Measurements from ENCODE around the gene ASB1. TPM values are rescaled to one million over a fixed set of nuclear protein-coding genes. Genes with fewer than 3 reads are reported as not detected.

Gene ASB1
- total RNA-seq, 2 donors from 2014 or later, result 19.3 to 22.4 TPM

DNA sequence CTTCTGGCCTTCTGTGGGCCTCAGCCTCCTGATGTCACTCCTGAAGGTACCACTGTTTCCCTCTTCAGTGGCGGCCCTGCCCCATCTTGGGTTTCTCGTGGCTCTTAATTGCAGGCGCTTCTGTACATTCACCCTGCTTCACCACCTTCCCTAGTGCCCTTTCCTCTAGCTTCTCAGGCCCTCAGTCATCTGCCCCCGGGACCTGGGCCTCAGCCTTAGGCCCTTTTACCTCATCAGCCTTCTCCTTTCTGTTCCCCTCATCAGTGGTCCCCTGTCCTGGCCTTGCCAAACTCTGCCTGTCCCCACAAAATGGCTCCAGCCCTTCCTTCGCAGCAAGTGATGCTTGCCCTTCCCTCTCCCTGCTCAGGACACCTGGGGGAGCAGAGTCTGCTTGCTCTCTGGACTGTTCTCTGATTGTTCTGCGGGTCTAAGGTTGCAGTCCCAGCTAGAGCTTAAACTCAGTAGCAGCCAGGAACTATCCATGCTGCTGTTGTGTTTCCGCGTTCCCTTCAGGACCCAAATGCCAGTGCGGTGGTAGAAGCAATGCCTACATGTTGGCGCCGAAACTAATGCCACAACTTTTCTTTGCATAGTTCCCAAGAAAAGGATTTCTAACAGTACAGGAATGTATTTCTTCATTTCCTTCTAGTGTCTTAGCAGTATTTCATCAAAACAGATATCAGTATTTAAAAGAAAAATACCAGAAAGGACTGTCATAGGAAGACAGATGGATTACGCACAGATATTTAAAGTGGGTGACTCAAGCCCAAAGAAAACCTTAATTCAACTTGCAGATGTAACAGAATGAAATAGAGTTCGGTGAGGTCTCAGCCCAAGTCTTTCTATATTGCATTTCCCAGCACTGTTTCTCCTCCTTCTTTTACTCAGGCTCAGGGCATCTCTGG is 7.5 kb downstream of the ASB1 start:
- Histone ChIP-seq H3K9ac (ENCODE audit: low read depth in 2 of 2, low read length in 2 of 2) (no peak overlapping the region), H3K4me3 (no peak overlapping the region), H3K27me3 (no peaks in the 10 kb centered on the region), H3K36me3 (peaks cover 4% of the 10 kb centered on the region), H3K9me3 (no peaks in the 10 kb centered on the region), H3K4me1 (no peaks in the 10 kb centered on the region), H3K27ac (no peak overlapping the region)
- intact Hi-C loops (cut with DNase I), result no loop called here
- TF ChIP-seq, protein P1, sequence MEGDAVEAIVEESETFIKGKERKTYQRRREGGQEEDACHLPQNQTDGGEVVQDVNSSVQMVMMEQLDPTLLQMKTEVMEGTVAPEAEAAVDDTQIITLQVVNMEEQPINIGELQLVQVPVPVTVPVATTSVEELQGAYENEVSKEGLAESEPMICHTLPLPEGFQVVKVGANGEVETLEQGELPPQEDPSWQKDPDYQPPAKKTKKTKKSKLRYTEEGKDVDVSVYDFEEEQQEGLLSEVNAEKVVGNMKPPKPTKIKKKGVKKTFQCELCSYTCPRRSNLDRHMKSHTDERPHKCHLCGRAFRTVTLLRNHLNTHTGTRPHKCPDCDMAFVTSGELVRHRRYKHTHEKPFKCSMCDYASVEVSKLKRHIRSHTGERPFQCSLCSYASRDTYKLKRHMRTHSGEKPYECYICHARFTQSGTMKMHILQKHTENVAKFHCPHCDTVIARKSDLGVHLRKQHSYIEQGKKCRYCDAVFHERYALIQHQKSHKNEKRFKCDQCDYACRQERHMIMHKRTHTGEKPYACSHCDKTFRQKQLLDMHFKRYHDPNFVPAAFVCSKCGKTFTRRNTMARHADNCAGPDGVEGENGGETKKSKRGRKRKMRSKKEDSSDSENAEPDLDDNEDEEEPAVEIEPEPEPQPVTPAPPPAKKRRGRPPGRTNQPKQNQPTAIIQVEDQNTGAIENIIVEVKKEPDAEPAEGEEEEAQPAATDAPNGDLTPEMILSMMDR (IDR thresholded peaks at IDR 0.05), result no peak
- no peak for DNase-seq

- intact Hi-C loops (cut with DNase I), result no loop called here
- H3K9ac ChIP-seq (ENCODE audit: low read depth in 2 of 2, low read length in 2 of 2), result no peak overlapping the region
These were observed 8.4 kb downstream of the ASB1 start for GRCh38 chr2:238434846-238435751.

GRCh38 chr2:238435752-238436096 is 9.0 kb downstream of the ASB1 start:
- no peak overlapping the region for H3K9ac ChIP-seq (ENCODE audit: low read depth in 2 of 2, low read length in 2 of 2)
- intact Hi-C loops (cut with DNase I), result no loop called here

More at GRCh38 chr2:238434846-238435751, 8.4 kb downstream of the ASB1 start:
- H3K27ac ChIP-seq, result no peak overlapping the region
- peaks cover 4% of the 10 kb centered on the region for H3K36me3 ChIP-seq
- no peaks in the 10 kb centered on the region for H3K9me3 ChIP-seq
- no peaks in the 10 kb centered on the region for H3K27me3 ChIP-seq
- TF ChIP-seq, protein P1 (IDR thresholded peaks at IDR 0.05), result no peak
- DNase-seq, result no peak
- no peak overlapping the region for H3K4me3 ChIP-seq
- no peaks in the 10 kb centered on the region for H3K4me1 ChIP-seq

GRCh38 chr2:238438856-238439849 is 12.4 kb downstream of the ASB1 start:
- no peak overlapping the region for H3K27ac ChIP-seq
- no peak for DNase-seq

More at GRCh38 chr2:238435752-238436096, 9.0 kb downstream of the ASB1 start:
- TF ChIP-seq, protein P1 (IDR thresholded peaks at IDR 0.05), result no peak
- no peaks in the 10 kb centered on the region for H3K4me1 ChIP-seq
- no peak for DNase-seq
- no peaks in the 10 kb centered on the region for H3K27me3 ChIP-seq
- H3K36me3 ChIP-seq, result peaks cover 4% of the 10 kb centered on the region
- no peaks in the 10 kb centered on the region for H3K9me3 ChIP-seq
- no peak overlapping the region for H3K4me3 ChIP-seq
- no peak overlapping the region for H3K27ac ChIP-seq

More at GRCh38 chr2:238438856-238439849, 12.4 kb downstream of the ASB1 start:
- Histone ChIP-seq H3K9me3 (no peaks in the 10 kb centered on the region), H3K36me3 (peaks cover 4% of the 10 kb centered on the region), H3K4me3 (no peak overlapping the region), H3K4me1 (no peaks in the 10 kb centered on the region), H3K9ac (ENCODE audit: low read depth in 2 of 2, low read length in 2 of 2) (no peak overlapping the region), H3K27me3 (no peaks in the 10 kb centered on the region)
- TF ChIP-seq, protein P1 (IDR thresholded peaks at IDR 0.05), result no peak
- intact Hi-C loops (cut with DNase I), result no loop called here
